ENCODE results near the gene KRTAP12-2.
"Not testable (repeated sequence)": the region's sequence is repeated elsewhere in the genome, so short reads cannot be mapped to it uniquely, and the experiment has no call there.

Gene KRTAP12-2

GRCh38 chr21:44650973-44651675 is 15.6 kb downstream of the KRTAP12-2 start:
- H3K9ac ChIP-seq (ENCODE audit: low read length in 5 of 5) = no peak overlapping the region
- H3K36me3 ChIP-seq (ENCODE audit: control insufficient read depth in 5 of 5, insufficient read depth in 5 of 5, low read length in 5 of 5) = no peaks in the 10 kb centered on the region
- H3K4me3 ChIP-seq (ENCODE audit: low read depth in 1 of 5, low read length in 5 of 5) = no peak overlapping the region
- no peaks in the 10 kb centered on the region for H3K4me1 ChIP-seq (ENCODE audit: control insufficient read depth in 5 of 5, insufficient read depth in 5 of 5, low read length in 5 of 5)
- H3K27me3 ChIP-seq (ENCODE audit: control insufficient read depth in 5 of 5, insufficient read depth in 4 of 5, low read length in 5 of 5) = peaks cover 3 to 34% (median 23%) of the 10 kb centered on the region in 5 donors
- H3K9me3 ChIP-seq (ENCODE audit: control insufficient read depth in 5 of 5, low read length in 5 of 5) = peaks cover 0 to 6% (median 5%) of the 10 kb centered on the region in 5 donors
- no peak overlapping the region for H3K27ac ChIP-seq (ENCODE audit: low read depth, low read length)

GRCh38 chr21:44650265-44650972 is 16.3 kb downstream of the KRTAP12-2 start:
- Histone ChIP-seq H3K27ac (ENCODE audit: low read depth, low read length) (no peak overlapping the region), H3K36me3 (ENCODE audit: control insufficient read depth in 5 of 5, insufficient read depth in 5 of 5, low read length in 5 of 5) (no peaks in the 10 kb centered on the region), H3K4me3 (ENCODE audit: low read depth in 1 of 5, low read length in 5 of 5) (no peak overlapping the region), H3K9me3 (ENCODE audit: control insufficient read depth in 5 of 5, low read length in 5 of 5) (peaks cover 0 to 3% (median under 1%) of the 10 kb centered on the region in 5 donors), H3K9ac (ENCODE audit: low read length in 5 of 5) (no peak overlapping the region), H3K4me1 (ENCODE audit: control insufficient read depth in 5 of 5, insufficient read depth in 5 of 5, low read length in 5 of 5) (no peaks in the 10 kb centered on the region), H3K27me3 (ENCODE audit: control insufficient read depth in 5 of 5, insufficient read depth in 4 of 5, low read length in 5 of 5) (peaks cover 3 to 34% (median 23%) of the 10 kb centered on the region in 5 donors)

GRCh38 chr21:44649521-44650100 is 17.1 kb downstream of the KRTAP12-2 start:
- Histone ChIP-seq H3K9ac (ENCODE audit: low read length in 5 of 5) (no peak overlapping the region), H3K4me1 (ENCODE audit: control insufficient read depth in 5 of 5, insufficient read depth in 5 of 5, low read length in 5 of 5) (no peaks in the 10 kb centered on the region), H3K4me3 (ENCODE audit: low read depth in 1 of 5, low read length in 5 of 5) (no peak overlapping the region), H3K9me3 (ENCODE audit: control insufficient read depth in 5 of 5, low read length in 5 of 5) (peaks cover 0 to 10% (median 4%) of the 10 kb centered on the region in 5 donors), H3K36me3 (ENCODE audit: control insufficient read depth in 5 of 5, insufficient read depth in 5 of 5, low read length in 5 of 5) (no peaks in the 10 kb centered on the region), H3K27me3 (ENCODE audit: control insufficient read depth in 5 of 5, insufficient read depth in 4 of 5, low read length in 5 of 5) (peaks cover 3 to 32% (median 23%) of the 10 kb centered on the region in 5 donors), H3K27ac (ENCODE audit: low read depth, low read length) (no peak overlapping the region)

DNA sequence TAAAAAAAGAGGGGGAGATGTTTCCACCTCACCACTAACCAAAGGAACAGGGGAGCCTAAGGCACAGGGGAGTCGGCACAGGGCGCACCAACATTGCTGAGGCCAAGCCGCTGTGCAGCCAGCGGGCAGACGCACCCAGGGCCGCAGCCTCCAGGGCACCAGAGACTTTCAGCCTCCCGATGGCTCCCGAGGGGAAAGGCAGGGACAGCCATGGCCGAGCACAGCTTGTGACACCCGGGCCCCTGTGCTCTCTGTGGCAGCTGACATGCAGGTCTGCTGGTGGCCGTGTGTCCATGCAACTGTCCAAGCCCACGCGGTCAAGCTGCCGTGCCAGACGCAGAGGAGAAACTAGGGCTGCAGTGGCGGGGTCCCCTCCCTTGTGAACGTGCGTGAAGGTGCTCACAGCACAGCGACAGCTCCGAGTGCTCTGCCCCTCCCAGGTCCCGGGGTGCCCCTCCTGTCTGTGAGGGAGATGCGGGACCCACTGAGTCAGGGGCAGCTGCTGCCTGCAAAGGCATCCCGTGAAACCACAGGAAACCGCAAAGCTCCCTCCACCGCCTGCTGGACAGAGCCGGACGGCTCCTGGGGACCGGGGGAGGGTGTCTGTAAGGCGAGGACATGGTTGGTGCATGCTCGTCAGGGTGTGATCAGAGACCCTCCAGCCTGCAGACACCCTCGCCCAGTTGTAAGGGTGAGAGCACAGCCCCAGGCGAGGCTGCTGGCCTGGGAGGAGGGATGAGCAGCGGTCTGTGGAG is 18.0 kb downstream of the KRTAP12-2 start:
- no peaks in the 10 kb centered on the region for H3K36me3 ChIP-seq (ENCODE audit: control insufficient read depth in 5 of 5, insufficient read depth in 5 of 5, low read length in 5 of 5)
- no peak overlapping the region for H3K27ac ChIP-seq (ENCODE audit: low read depth, low read length)
- peaks cover 4 to 18% (median 10%) of the 10 kb centered on the region in 5 donors for H3K9me3 ChIP-seq (ENCODE audit: control insufficient read depth in 5 of 5, low read length in 5 of 5)
- no peak overlapping the region for H3K4me3 ChIP-seq (ENCODE audit: low read depth in 1 of 5, low read length in 5 of 5)
- H3K4me1 ChIP-seq (ENCODE audit: control insufficient read depth in 5 of 5, insufficient read depth in 5 of 5, low read length in 5 of 5) = no peaks in the 10 kb centered on the region
- H3K27me3 ChIP-seq (ENCODE audit: control insufficient read depth in 5 of 5, insufficient read depth in 4 of 5, low read length in 5 of 5) = peaks cover 3 to 29% (median 16%) of the 10 kb centered on the region in 5 donors
- no peak overlapping the region for H3K9ac ChIP-seq (ENCODE audit: low read length in 5 of 5)

- no peak overlapping the region for H3K27ac ChIP-seq (ENCODE audit: low read depth, low read length)
- no peak overlapping the region for H3K4me3 ChIP-seq (ENCODE audit: low read depth in 1 of 5, low read length in 5 of 5)
- H3K9me3 ChIP-seq (ENCODE audit: control insufficient read depth in 5 of 5, low read length in 5 of 5) = peaks cover 4 to 23% (median 11%) of the 10 kb centered on the region in 5 donors
- peaks cover 3 to 29% (median 16%) of the 10 kb centered on the region in 5 donors for H3K27me3 ChIP-seq (ENCODE audit: control insufficient read depth in 5 of 5, insufficient read depth in 4 of 5, low read length in 5 of 5)
- H3K4me1 ChIP-seq (ENCODE audit: control insufficient read depth in 5 of 5, insufficient read depth in 5 of 5, low read length in 5 of 5) = no peaks in the 10 kb centered on the region
- no peaks in the 10 kb centered on the region for H3K36me3 ChIP-seq (ENCODE audit: control insufficient read depth in 5 of 5, insufficient read depth in 5 of 5, low read length in 5 of 5)
- H3K9ac ChIP-seq (ENCODE audit: low read length in 5 of 5) = no peak overlapping the region
Measured at GRCh38 chr21:44647222-44647552, 19.5 kb downstream of the KRTAP12-2 start.

DNA sequence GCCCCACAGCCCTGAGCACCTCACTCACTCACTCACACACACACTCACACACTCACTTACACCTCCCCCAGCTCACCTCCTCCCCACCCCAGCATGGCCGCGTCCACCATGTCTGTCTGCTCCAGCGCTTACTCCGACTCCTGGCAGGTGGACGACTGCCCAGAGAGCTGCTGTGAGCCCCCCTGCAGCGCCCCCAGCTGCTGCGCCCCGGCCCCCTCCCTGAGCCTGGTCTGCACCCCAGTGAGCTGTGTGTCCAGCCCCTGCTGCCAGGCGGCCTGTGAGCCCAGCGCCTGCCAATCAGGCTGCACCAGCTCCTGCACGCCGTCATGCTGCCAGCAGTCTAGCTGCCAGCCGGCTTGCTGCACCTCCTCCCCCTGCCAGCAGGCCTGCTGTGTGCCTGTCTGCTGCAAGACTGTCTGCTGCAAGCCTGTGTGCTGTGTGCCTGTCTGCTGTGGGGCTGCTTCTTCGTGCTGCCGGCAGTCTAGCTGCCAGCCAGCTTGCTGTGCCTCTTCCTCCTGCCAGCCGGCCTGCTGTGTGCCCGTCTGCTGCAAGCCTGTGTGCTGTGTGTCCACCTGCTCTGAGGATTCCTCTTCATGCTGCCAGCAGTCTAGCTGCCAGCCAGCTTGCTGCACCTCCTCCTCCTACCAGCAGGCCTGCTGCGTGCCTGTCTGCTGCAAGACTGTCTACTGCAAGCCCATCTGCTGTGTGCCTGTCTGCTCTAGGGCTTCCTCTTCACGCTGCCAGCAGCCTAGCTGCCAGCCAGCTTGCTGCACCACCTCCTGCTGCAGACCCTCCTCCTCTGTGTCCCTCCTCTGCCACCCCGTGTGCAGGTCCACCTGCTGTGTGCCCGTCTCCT is 20.1 kb downstream of the KRTAP12-2 start, which contains the start of gene KRTAP10-11:
KRTAP10-11 (plus strand) TSS at position 49 of the 856 bp plus-strand sequence; CDS start at position 94, 45 bp downstream.
- H3K9ac ChIP-seq (ENCODE audit: low read length in 5 of 5); H3K36me3 ChIP-seq (ENCODE audit: control insufficient read depth in 5 of 5, insufficient read depth in 5 of 5, low read length in 5 of 5); H3K4me3 ChIP-seq (ENCODE audit: low read depth in 1 of 5, low read length in 5 of 5); H3K27ac ChIP-seq (ENCODE audit: low read depth, low read length); H3K4me1 ChIP-seq (ENCODE audit: control insufficient read depth in 5 of 5, insufficient read depth in 5 of 5, low read length in 5 of 5): not testable (repeated sequence)
- H3K27me3 ChIP-seq (ENCODE audit: control insufficient read depth in 5 of 5, insufficient read depth in 4 of 5, low read length in 5 of 5) = peaks cover 3 to 29% (median 16%) of the 10 kb centered on the region in 5 donors
- H3K9me3 ChIP-seq (ENCODE audit: control insufficient read depth in 5 of 5, low read length in 5 of 5) = peaks cover 4 to 23% (median 11%) of the 10 kb centered on the region in 5 donors

- Histone ChIP-seq H3K9me3 (ENCODE audit: control insufficient read depth in 5 of 5, low read length in 5 of 5) (peaks cover 6 to 33% (median 25%) of the 10 kb centered on the region in 5 donors), H3K4me3 (ENCODE audit: low read depth in 1 of 5, low read length in 5 of 5) (no peak overlapping the region), H3K36me3 (ENCODE audit: control insufficient read depth in 5 of 5, insufficient read depth in 5 of 5, low read length in 5 of 5) (no peaks in the 10 kb centered on the region), H3K9ac (ENCODE audit: low read length in 5 of 5) (no peak overlapping the region), H3K27ac (ENCODE audit: low read depth, low read length) (no peak overlapping the region), H3K27me3 (ENCODE audit: control insufficient read depth in 5 of 5, insufficient read depth in 4 of 5, low read length in 5 of 5) (peaks cover 3 to 25% (median 16%) of the 10 kb centered on the region in 5 donors), H3K4me1 (ENCODE audit: control insufficient read depth in 5 of 5, insufficient read depth in 5 of 5, low read length in 5 of 5) (no peaks in the 10 kb centered on the region)
Measured at GRCh38 chr21:44644878-44645277, 21.8 kb downstream of the KRTAP12-2 start.

GRCh38 chr21:44643741-44644310 is 22.9 kb downstream of the KRTAP12-2 start:
- Histone ChIP-seq H3K9ac (ENCODE audit: low read length in 5 of 5) (no peak overlapping the region), H3K36me3 (ENCODE audit: control insufficient read depth in 5 of 5, insufficient read depth in 5 of 5, low read length in 5 of 5) (no peaks in the 10 kb centered on the region), H3K27me3 (ENCODE audit: control insufficient read depth in 5 of 5, insufficient read depth in 4 of 5, low read length in 5 of 5) (peaks cover 3 to 27% (median 14%) of the 10 kb centered on the region in 5 donors), H3K4me1 (ENCODE audit: control insufficient read depth in 5 of 5, insufficient read depth in 5 of 5, low read length in 5 of 5) (no peaks in the 10 kb centered on the region), H3K27ac (ENCODE audit: low read depth, low read length) (no peak overlapping the region), H3K4me3 (ENCODE audit: low read depth in 1 of 5, low read length in 5 of 5) (no peak overlapping the region), H3K9me3 (ENCODE audit: control insufficient read depth in 5 of 5, low read length in 5 of 5) (peaks cover 6 to 33% (median 25%) of the 10 kb centered on the region in 5 donors)

DNA sequence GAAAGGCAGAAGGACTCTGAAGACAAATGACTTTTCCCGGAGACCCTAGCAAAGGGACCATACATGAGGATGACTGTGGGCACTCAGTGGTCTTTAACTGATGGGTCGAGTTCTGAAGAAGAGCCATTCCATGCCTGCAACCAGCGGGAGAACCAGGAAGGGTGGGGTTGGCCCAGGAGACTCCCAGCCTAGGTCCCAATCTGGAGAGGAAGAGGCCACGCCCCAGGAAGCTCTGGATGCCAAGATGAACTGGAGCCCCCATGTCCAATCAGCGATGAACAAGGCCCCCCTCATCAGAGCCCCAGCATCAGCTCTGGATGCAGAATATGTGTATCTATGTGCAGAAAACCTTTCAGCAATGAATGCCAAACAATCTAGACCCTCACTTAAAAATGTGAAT is 26.0 kb downstream of the KRTAP12-2 start:
- H3K9ac ChIP-seq (ENCODE audit: low read length in 5 of 5) = no peak overlapping the region
- no peaks in the 10 kb centered on the region for H3K4me1 ChIP-seq (ENCODE audit: control insufficient read depth in 5 of 5, insufficient read depth in 5 of 5, low read length in 5 of 5)
- no peak overlapping the region for H3K27ac ChIP-seq (ENCODE audit: low read depth, low read length)
- no peaks in the 10 kb centered on the region for H3K36me3 ChIP-seq (ENCODE audit: control insufficient read depth in 5 of 5, insufficient read depth in 5 of 5, low read length in 5 of 5)
- H3K4me3 ChIP-seq (ENCODE audit: low read depth in 1 of 5, low read length in 5 of 5) = no peak overlapping the region
- peaks cover 6 to 33% (median 25%) of the 10 kb centered on the region in 5 donors for H3K9me3 ChIP-seq (ENCODE audit: control insufficient read depth in 5 of 5, low read length in 5 of 5)
- peaks cover 9 to 18% (median 10%) of the 10 kb centered on the region in 5 donors for H3K27me3 ChIP-seq (ENCODE audit: control insufficient read depth in 5 of 5, insufficient read depth in 4 of 5, low read length in 5 of 5)
